ENCODE results near the gene XCR1. TPM values are rescaled to one million over a fixed set of nuclear protein-coding genes. Genes with fewer than 3 reads are reported as not detected.
"Not testable (repeated sequence)": the region's sequence is repeated elsewhere in the genome, so short reads cannot be mapped to it uniquely, and the experiment has no call there.

XCR1 gene
- total RNA-seq, 1 experiment from 2014 or later = not detected

GRCh38 chr3:46001178-46001577 lies 26.1 kb downstream of the XCR1 start:
- Histone ChIP-seq H3K27ac (ENCODE audit: low read depth, low read length, poor library complexity, severe bottlenecking) (no peak overlapping the region), H3K4me3 (ENCODE audit: low read depth, low read length, poor library complexity, severe bottlenecking) (no peak overlapping the region), H3K9me3 (ENCODE audit: low read depth, low read length, poor library complexity, severe bottlenecking) (no peaks in the 10 kb centered on the region), H3K4me1 (ENCODE audit: insufficient read depth, low read length, poor library complexity, severe bottlenecking) (no peaks in the 10 kb centered on the region), H3K27me3 (replicated peaks; ENCODE audit: insufficient read depth, low read depth, low read length, poor library complexity) (no peaks in the 10 kb centered on the region), H3K36me3 (ENCODE audit: insufficient read depth, low read length, poor library complexity, severe bottlenecking) (no peaks in the 10 kb centered on the region)
- POLR2A ChIA-PET (ENCODE audit: low non-redundant PET) = no interaction called here
- BruUV-seq (replicated peaks) = no TSS peak
- CTCF ChIA-PET = no interaction called here
- TF ChIP-seq, protein P1, sequence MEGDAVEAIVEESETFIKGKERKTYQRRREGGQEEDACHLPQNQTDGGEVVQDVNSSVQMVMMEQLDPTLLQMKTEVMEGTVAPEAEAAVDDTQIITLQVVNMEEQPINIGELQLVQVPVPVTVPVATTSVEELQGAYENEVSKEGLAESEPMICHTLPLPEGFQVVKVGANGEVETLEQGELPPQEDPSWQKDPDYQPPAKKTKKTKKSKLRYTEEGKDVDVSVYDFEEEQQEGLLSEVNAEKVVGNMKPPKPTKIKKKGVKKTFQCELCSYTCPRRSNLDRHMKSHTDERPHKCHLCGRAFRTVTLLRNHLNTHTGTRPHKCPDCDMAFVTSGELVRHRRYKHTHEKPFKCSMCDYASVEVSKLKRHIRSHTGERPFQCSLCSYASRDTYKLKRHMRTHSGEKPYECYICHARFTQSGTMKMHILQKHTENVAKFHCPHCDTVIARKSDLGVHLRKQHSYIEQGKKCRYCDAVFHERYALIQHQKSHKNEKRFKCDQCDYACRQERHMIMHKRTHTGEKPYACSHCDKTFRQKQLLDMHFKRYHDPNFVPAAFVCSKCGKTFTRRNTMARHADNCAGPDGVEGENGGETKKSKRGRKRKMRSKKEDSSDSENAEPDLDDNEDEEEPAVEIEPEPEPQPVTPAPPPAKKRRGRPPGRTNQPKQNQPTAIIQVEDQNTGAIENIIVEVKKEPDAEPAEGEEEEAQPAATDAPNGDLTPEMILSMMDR (conservative IDR thresholded peaks at IDR 0.05; ENCODE audit: low read depth, low read length) = no peak
- TF ChIP-seq EZH2 (IDR thresholded peaks at IDR 0.05; ENCODE audit: borderline replicate concordance, low read depth, low read length, poor library complexity, severe bottlenecking) = no peak
- intact Hi-C loops (cut with micrococcal nuclease; ENCODE audit: unreplicated experiment) = no loop called here
- no peak for DNase-seq (ENCODE audit: low spot score)

DNA sequence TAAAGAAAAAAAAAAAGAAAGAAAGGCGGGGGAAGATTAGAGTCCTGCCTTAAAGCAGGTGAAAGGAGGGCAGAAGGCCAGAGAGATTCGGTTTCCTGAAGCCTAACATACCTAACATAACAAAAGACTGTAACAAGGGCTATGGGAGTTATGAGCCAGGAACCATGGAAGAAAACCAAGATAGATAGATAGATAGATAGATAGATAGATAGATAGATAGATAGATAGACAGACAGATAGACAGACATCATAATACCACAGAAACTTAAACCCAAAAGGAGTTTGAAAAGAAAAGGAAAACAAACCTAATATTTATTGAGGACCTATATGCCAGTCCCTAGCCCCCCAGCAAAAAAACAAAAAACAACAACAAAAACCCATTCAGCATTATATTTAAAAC lies 29.3 kb downstream of the XCR1 start:
- no peak overlapping the region for H3K4me3 ChIP-seq (ENCODE audit: low read depth, low read length, poor library complexity, severe bottlenecking)
- POLR2A ChIA-PET (ENCODE audit: low non-redundant PET) = no interaction called here
- BruUV-seq (replicated peaks) = no TSS peak
- TF ChIP-seq EZH2 (IDR thresholded peaks at IDR 0.05; ENCODE audit: borderline replicate concordance, low read depth, low read length, poor library complexity, severe bottlenecking) = no peak
- TF ChIP-seq, protein P1 (conservative IDR thresholded peaks at IDR 0.05; ENCODE audit: low read depth, low read length) = no peak
- intact Hi-C loops (cut with micrococcal nuclease; ENCODE audit: unreplicated experiment) = no loop called here
- H3K27ac ChIP-seq (ENCODE audit: low read depth, low read length, poor library complexity, severe bottlenecking) = no peak overlapping the region
- no peaks in the 10 kb centered on the region for H3K4me1 ChIP-seq (ENCODE audit: insufficient read depth, low read length, poor library complexity, severe bottlenecking)
- CTCF ChIA-PET = no interaction called here
- no peaks in the 10 kb centered on the region for H3K27me3 ChIP-seq (replicated peaks; ENCODE audit: insufficient read depth, low read depth, low read length, poor library complexity)
- no peaks in the 10 kb centered on the region for H3K36me3 ChIP-seq (ENCODE audit: insufficient read depth, low read length, poor library complexity, severe bottlenecking)
- no peaks in the 10 kb centered on the region for H3K9me3 ChIP-seq (ENCODE audit: low read depth, low read length, poor library complexity, severe bottlenecking)
- DNase-seq (ENCODE audit: low spot score) = no peak

GRCh38 chr3:45997499-45997898 lies 29.8 kb downstream of the XCR1 start:
- CTCF ChIA-PET; H3K4me3 ChIP-seq (ENCODE audit: low read depth, low read length, poor library complexity, severe bottlenecking); H3K27me3 ChIP-seq (replicated peaks; ENCODE audit: insufficient read depth, low read depth, low read length, poor library complexity); H3K4me1 ChIP-seq (ENCODE audit: insufficient read depth, low read length, poor library complexity, severe bottlenecking); POLR2A ChIA-PET (ENCODE audit: low non-redundant PET); DNase-seq (ENCODE audit: low spot score); H3K27ac ChIP-seq (ENCODE audit: low read depth, low read length, poor library complexity, severe bottlenecking); H3K9me3 ChIP-seq (ENCODE audit: low read depth, low read length, poor library complexity, severe bottlenecking); intact Hi-C loops (cut with micrococcal nuclease; ENCODE audit: unreplicated experiment); H3K36me3 ChIP-seq (ENCODE audit: insufficient read depth, low read length, poor library complexity, severe bottlenecking); BruUV-seq (replicated peaks): not testable (repeated sequence)

Measured in A673 (cell line).